ENCODE results near the gene ETS1.

The ETS1 gene

GRCh38 chr11:128575174-128575960 is 12.0 kb downstream of the ETS1 start:
- no peak for DNase-seq (ENCODE audit: low spot score)
- TF ChIP-seq CTCF (IDR thresholded peaks at IDR 0.05; ENCODE audit: extremely low read depth, missing control alignments) = no peak

DNA sequence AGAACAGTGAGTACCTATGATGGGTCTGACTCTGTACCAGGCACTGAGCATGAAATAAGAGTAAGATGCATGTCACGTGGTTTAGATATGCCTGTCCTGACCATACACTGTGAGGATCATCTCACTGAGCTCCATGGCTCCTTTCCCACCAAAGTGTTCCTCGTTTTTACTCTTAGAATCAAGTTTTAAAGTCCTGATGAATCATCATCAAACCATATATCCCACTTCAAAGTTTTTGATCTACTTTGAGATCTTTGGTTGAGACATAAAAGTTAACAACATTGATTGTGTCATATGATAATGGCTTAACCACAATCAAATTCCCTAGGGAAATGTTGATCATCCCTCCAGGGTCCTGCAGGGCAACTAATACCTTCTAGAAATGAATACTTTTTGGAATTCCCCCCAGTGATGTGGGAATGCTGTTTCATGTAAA is 12.8 kb downstream of the ETS1 start:
- no peak for TF ChIP-seq CTCF (IDR thresholded peaks at IDR 0.05; ENCODE audit: extremely low read depth, missing control alignments)
- no peak for DNase-seq (ENCODE audit: low spot score)

- no peak for TF ChIP-seq CTCF (IDR thresholded peaks at IDR 0.05; ENCODE audit: extremely low read depth, missing control alignments)
- DNase-seq (ENCODE audit: low spot score) = no peak
Measured at GRCh38 chr11:128573638-128574037, 13.7 kb downstream of the ETS1 start.

GRCh38 chr11:128572965-128573364 is 14.4 kb downstream of the ETS1 start:
- TF ChIP-seq CTCF (IDR thresholded peaks at IDR 0.05; ENCODE audit: extremely low read depth, missing control alignments) = no peak
- DNase-seq (ENCODE audit: low spot score) = no peak

DNA sequence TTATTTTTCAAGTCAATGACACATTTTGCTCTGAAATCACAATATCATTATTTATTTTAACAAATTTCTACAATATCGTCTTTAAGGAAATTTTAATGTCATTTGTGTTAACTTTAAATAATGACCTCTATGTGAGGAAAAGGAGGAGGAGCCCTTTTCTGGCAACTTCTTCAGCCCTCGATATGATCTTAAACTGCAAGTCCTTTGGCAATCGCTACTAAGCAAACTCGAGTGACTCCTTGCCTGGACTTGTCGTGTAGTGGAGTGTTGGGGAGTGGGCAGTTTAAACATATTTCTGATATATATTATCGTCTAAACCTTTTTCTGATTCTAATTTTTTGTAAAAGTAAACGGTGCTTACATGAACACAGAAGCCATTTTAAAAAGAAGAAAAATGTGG is 16.7 kb downstream of the ETS1 start:
- TF ChIP-seq CTCF (IDR thresholded peaks at IDR 0.05; ENCODE audit: extremely low read depth, missing control alignments) = no peak

GRCh38 chr11:128569291-128569690 is 18.1 kb downstream of the ETS1 start:
- DNase-seq (ENCODE audit: low spot score) = no peak
- TF ChIP-seq CTCF (IDR thresholded peaks at IDR 0.05; ENCODE audit: extremely low read depth, missing control alignments) = no peak

More for the DNA sequence above, 16.7 kb downstream of the ETS1 start:
- no peak for DNase-seq (ENCODE audit: low spot score)

- DNase-seq (ENCODE audit: low spot score) = no peak
- TF ChIP-seq CTCF (IDR thresholded peaks at IDR 0.05; ENCODE audit: extremely low read depth, missing control alignments) = no peak
Measured at GRCh38 chr11:128568166-128568778, 19.1 kb downstream of the ETS1 start.

Measured in GM20000 (cell line).